MCF 10A (cell line): ENCODE data around the gene GULP1. TPM values are rescaled to one million over a fixed set of nuclear protein-coding genes. Genes with fewer than 3 reads are reported as not detected.

Source experiments
- BruUV-seq: library from RNA; stranded (reverse); fragments of 400-500 nt; replicated peaks from 2 replicates; lab custom pipeline; 2021; lab: Mats Ljungman, UMichigan
- CTCF ChIA-PET: fragments of 300-600 bp; sonication (Branson Sonifier 250); formaldehyde crosslinking; extraction: SDS; loops from one replicate; lab custom pipeline; 2021; ENCODE audit warnings: antibody characterized with exemption, inconsistent platforms; lab: Yijun Ruan, JAX
- POLR2A ChIA-PET: fragments of 300-600, 350-650 bp; sonication (Branson Sonifier 250); formaldehyde crosslinking; extraction: SDS; loops from one replicate; lab custom pipeline; 2020; ENCODE audit warnings: antibody characterized with exemption, inconsistent platforms; lab: Yijun Ruan, JAX
- DNase-seq: peaks from one replicate; pipeline ENCODE4 v3.0.0-alpha.2; 2018; ENCODE audit not compliant: unreplicated experiment
- H3K27ac Mint-ChIP-seq: one replicate; pipeline ENCODE4 v1.8.0; 2022; ENCODE audit warnings: mild to moderate bottlenecking, low read depth, mixed read lengths; ENCODE audit not compliant: unreplicated experiment
- H3K27me3 Mint-ChIP-seq: one replicate; pipeline ENCODE4 v1.8.0; 2022; ENCODE audit warnings: mixed read lengths; ENCODE audit not compliant: insufficient read depth, unreplicated experiment
- H3K36me3 Mint-ChIP-seq: one replicate; pipeline ENCODE4 v1.8.0; 2022; ENCODE audit warnings: mild to moderate bottlenecking, moderate library complexity, mixed read lengths; ENCODE audit not compliant: insufficient read depth, unreplicated experiment
- H3K4me1 Mint-ChIP-seq: one replicate; pipeline ENCODE4 v1.8.0; 2022; ENCODE audit warnings: mixed read lengths; ENCODE audit not compliant: insufficient read depth, unreplicated experiment
- H3K4me3 Mint-ChIP-seq: one replicate; pipeline ENCODE4 v1.8.0; 2022; ENCODE audit warnings: mild to moderate bottlenecking, moderate library complexity, mixed read lengths; ENCODE audit not compliant: unreplicated experiment
- H3K9me3 Mint-ChIP-seq: one replicate; pipeline ENCODE4 v1.8.0; 2022; ENCODE audit warnings: mixed read lengths; ENCODE audit not compliant: unreplicated experiment
- CTCF ChIP-seq: fragments of 200-600 bp; IDR thresholded peaks from one replicate; pipeline ENCODE4 v1.8.0; 2022; ENCODE audit warnings: antibody characterized with exemption, mild to moderate bottlenecking; ENCODE audit not compliant: unreplicated experiment
- intact Hi-C: fragments of 100-400 bp; cut with micrococcal nuclease; formaldehyde crosslinking; loops from 2 replicates; pipeline ENCODE4 v1.14.1; 2022
- total RNA-seq: library from RNA; stranded (reverse); gene quantifications from 2 replicates; pipeline ENCODE4 v1.2.3, GENCODE V29; 2022

The GULP1 gene
- total RNA-seq, 1 experiment from 2014 or later = 4.2 TPM

- intact Hi-C loops = no loop called here
- ChIA-PET POLR2A (no interaction called here), CTCF (no interaction called here)
- Mint-ChIP-seq H3K27ac (no peak overlapping the region), H3K4me3 (no peak overlapping the region), H3K4me1 (no peaks in the 10 kb centered on the region), H3K9me3 (no peaks in the 10 kb centered on the region), H3K36me3 (no peaks in the 10 kb centered on the region), H3K27me3 (no peaks in the 10 kb centered on the region)
- no TSS peak for BruUV-seq
- DNase-seq = no peak
- no peak for TF ChIP-seq CTCF
Measured at GRCh38 chr2:188333751-188334524, 42.3 kb downstream of the GULP1 start.

- no peak for DNase-seq
- no peak for TF ChIP-seq CTCF
- Mint-ChIP-seq H3K4me1 (no peaks in the 10 kb centered on the region), H3K4me3 (no peak overlapping the region), H3K36me3 (no peaks in the 10 kb centered on the region), H3K9me3 (no peaks in the 10 kb centered on the region), H3K27me3 (no peaks in the 10 kb centered on the region), H3K27ac (no peak overlapping the region)
- intact Hi-C loops = no loop called here
- no TSS peak for BruUV-seq
- ChIA-PET POLR2A (no interaction called here), CTCF (interaction anchor here (1.4 to 2.5 kb wide), 2 partner anchors 10 to 31 kb away, joined by 4 to 14 read pairs; no protein-coding TSS in a partner anchor)
Measured at GRCh38 chr2:188338463-188338862, 46.8 kb downstream of the GULP1 start.

GRCh38 chr2:188340257-188340656 is 48.6 kb downstream of the GULP1 start:
- no peaks in the 10 kb centered on the region for H3K9me3 Mint-ChIP-seq
- no peak overlapping the region for H3K4me3 Mint-ChIP-seq
- BruUV-seq = no TSS peak
- no peak for DNase-seq
- no peaks in the 10 kb centered on the region for H3K4me1 Mint-ChIP-seq
- POLR2A ChIA-PET = no interaction called here
- CTCF ChIA-PET = interaction anchor here (1.4 kb wide), 1 partner anchor 48 kb away, joined by 5 read pairs; the partner anchor contains the start of gene GULP1
- intact Hi-C loops = no loop called here
- no peaks in the 10 kb centered on the region for H3K27me3 Mint-ChIP-seq
- no peak for TF ChIP-seq CTCF
- H3K36me3 Mint-ChIP-seq = no peaks in the 10 kb centered on the region
- H3K27ac Mint-ChIP-seq = no peak overlapping the region

- H3K27me3 Mint-ChIP-seq = no peaks in the 10 kb centered on the region
- intact Hi-C loops = no loop called here
- no peaks in the 10 kb centered on the region for H3K36me3 Mint-ChIP-seq
- no TSS peak for BruUV-seq
- H3K4me1 Mint-ChIP-seq = no peaks in the 10 kb centered on the region
- no peaks in the 10 kb centered on the region for H3K9me3 Mint-ChIP-seq
- TF ChIP-seq CTCF = no peak
- no peak for DNase-seq
- H3K27ac Mint-ChIP-seq = no peak overlapping the region
- ChIA-PET POLR2A (no interaction called here), CTCF (no interaction called here)
- no peak overlapping the region for H3K4me3 Mint-ChIP-seq
Measured at GRCh38 chr2:188345020-188345419, 53.3 kb downstream of the GULP1 start.
